Central memory CD4-positive, alpha-beta T cell (primary cell): ENCODE data around the gene TTLL1.

Experiments used
- DNase-seq: peaks from one replicate; pipeline ENCODE4 v3.0.0; 2022

The TTLL1 gene

DNA sequence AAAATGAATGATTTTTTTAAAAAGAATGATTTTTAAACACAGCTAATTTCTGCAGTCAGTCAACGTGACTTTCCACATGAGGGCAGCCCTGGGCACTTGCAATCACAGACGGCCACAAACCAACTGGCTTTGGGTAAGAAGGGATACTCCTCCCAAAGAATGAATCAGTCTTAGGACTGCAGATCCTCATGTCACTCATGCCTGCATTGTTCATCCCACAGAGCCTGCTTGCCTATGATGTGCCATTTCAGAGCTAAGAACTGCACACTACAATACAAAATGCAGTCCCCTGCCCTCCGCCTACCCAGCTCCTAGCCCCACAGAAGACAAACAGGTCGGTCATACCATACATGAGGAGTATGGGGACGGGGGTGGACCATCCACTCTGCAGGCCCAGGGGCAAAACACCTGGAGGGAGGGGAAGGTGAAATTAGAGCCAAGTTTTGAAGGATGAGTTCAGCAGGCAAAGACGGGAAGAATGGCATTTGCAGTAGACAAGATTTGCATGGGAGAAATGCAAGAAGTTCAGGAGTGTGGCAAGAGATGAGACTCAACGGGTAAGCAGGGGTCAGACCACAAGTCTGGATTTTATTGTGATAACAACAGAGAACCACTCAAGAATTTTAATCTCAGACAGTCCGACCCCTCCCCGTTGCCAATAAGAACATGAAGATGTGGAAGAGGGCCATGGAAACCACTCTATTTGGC is 98.9 kb downstream of the TTLL1 start:
- DNase-seq, result no peak
